GM23338 (cell line): ENCODE data around the gene MFRP.

ENCODE experiments used
- POLR2AphosphoS5 ChIP-seq: IDR thresholded peaks from 2 replicates; pipeline ENCODE4 v1.6.1; 2016; ENCODE audit warnings: antibody characterized with exemption, low read depth
- TF ChIP-seq, protein P1 (sequence below), 2 experiments: fragments of 200-600 bp in 1 of 2; sonication (generic) in 1 of 2; conservative IDR thresholded peaks; 2 replicates each; pipeline versions ENCODE4 v1.5.1 to v1.6.1; 2016 to 2017; ENCODE audit warnings: antibody characterized with exemption in 2 of 2, low read depth in 2 of 2, mild to moderate bottlenecking in 2 of 2, moderate library complexity in 1 of 2

DNA sequence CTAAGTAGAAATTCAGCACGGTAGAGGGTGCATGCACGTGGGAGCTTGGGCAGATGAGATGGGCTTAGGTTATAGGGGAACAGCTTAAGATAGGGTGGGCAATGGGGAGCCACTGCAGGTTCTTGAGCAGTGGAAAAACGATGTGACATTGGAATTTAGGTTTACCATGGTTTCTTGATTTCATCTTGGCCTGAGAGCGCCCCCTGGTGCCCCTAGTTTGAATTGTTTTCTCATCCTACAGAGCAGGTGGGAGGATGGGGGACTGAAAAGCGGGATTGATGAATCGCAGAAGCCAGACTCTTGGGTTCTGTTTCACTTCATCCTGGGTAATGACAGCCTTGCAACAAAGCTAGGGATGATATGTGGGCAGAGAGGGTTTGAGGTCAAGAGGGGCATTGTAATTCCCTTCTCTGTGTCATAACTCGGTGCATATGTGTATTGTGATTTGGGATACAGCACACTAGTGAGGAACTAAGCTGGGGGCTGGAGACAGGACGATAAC, 22.9 kb downstream of the MFRP start:
- TF ChIP-seq, protein P1, sequence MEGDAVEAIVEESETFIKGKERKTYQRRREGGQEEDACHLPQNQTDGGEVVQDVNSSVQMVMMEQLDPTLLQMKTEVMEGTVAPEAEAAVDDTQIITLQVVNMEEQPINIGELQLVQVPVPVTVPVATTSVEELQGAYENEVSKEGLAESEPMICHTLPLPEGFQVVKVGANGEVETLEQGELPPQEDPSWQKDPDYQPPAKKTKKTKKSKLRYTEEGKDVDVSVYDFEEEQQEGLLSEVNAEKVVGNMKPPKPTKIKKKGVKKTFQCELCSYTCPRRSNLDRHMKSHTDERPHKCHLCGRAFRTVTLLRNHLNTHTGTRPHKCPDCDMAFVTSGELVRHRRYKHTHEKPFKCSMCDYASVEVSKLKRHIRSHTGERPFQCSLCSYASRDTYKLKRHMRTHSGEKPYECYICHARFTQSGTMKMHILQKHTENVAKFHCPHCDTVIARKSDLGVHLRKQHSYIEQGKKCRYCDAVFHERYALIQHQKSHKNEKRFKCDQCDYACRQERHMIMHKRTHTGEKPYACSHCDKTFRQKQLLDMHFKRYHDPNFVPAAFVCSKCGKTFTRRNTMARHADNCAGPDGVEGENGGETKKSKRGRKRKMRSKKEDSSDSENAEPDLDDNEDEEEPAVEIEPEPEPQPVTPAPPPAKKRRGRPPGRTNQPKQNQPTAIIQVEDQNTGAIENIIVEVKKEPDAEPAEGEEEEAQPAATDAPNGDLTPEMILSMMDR (conservative IDR thresholded peaks at IDR 0.05; ENCODE audit: low read depth in 2 of 2), result peak; percentile 88 to 92
- TF ChIP-seq POLR2AphosphoS5, result no peak
